ENCODE data around the gene KAT6B. TPM values are rescaled to one million over a fixed set of nuclear protein-coding genes. Genes with fewer than 3 reads are reported as not detected.
A peak's percentile ranks its signal among the peaks of the same experiment; 100 is the strongest.

The KAT6B gene
- total and polyA plus RNA-seq, 2 donors from 2014 or later: 2.9 to 34.2 TPM

DNA sequence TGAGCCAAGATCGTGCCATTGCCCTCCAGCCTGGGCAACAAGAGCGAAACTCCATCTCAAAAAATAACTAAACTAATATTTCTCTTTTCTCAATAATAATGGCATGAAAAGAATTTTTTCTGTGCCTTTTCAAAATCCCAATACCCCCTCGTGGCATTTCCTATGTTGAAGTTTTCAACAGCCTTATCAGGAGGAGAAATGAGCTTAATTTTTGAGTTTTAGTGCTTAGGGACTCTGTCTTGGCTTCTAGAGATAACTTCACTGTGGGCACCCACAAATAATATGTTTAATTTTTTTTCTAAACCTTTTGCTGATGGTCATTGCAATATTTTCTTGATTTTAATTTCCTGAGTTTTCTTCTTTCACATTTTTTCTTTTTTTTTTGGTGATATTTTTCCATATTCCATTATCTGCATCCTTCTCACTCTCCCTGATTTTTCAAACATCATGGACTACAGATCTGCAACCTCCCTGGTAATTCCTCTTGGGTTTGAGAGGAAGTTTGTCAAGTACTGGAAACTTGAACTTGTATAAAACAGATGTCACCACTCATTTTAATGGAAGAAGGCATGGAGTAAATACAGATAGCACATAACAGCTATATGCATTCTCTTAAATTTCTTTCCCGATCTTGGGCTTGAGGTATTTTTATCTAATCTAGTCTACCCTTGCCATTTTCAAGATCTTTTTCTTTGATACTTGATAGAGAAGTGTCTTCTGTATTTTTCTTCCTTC is 84.0 kb downstream of the KAT6B start:
- DNase-seq (peak in 1 of 5 donors; percentile 51), FAIRE-seq (no peak)
- Histone ChIP-seq H3K27me3 (ENCODE audit: control insufficient read depth, insufficient read depth, low read length) (no peaks in the 10 kb centered on the region), H3K4me1 (ENCODE audit: control insufficient read depth in 2 of 3, insufficient read depth in 2 of 3, low read depth in 1 of 3, low read length in 3 of 3) (peaks cover 0 to 3% (median 0%) of the 10 kb centered on the region in 3 donors), H3K27ac (ENCODE audit: low read depth in 2 of 2, low read length in 2 of 2) (no peak overlapping the region), H3K4me3 (ENCODE audit: low read length in 3 of 3) (no peak overlapping the region), H3K9me3 (ENCODE audit: control insufficient read depth in 2 of 3, insufficient read depth in 1 of 3, low read length in 3 of 3) (no peaks in the 10 kb centered on the region), H3K9ac (ENCODE audit: low read length in 3 of 3) (no peak overlapping the region), H3K36me3 (ENCODE audit: control insufficient read depth in 2 of 3, insufficient read depth in 3 of 3, low read length in 3 of 3) (no peaks in the 10 kb centered on the region)
- TF ChIP-seq, protein P1, sequence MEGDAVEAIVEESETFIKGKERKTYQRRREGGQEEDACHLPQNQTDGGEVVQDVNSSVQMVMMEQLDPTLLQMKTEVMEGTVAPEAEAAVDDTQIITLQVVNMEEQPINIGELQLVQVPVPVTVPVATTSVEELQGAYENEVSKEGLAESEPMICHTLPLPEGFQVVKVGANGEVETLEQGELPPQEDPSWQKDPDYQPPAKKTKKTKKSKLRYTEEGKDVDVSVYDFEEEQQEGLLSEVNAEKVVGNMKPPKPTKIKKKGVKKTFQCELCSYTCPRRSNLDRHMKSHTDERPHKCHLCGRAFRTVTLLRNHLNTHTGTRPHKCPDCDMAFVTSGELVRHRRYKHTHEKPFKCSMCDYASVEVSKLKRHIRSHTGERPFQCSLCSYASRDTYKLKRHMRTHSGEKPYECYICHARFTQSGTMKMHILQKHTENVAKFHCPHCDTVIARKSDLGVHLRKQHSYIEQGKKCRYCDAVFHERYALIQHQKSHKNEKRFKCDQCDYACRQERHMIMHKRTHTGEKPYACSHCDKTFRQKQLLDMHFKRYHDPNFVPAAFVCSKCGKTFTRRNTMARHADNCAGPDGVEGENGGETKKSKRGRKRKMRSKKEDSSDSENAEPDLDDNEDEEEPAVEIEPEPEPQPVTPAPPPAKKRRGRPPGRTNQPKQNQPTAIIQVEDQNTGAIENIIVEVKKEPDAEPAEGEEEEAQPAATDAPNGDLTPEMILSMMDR (IDR thresholded peaks at IDR 0.05; ENCODE audit: borderline replicate concordance, extremely low read depth, insufficient read depth): no peak
- intact Hi-C loops (cut with DNase I): no loop called here

- no peak overlapping the region for H3K27ac ChIP-seq (ENCODE audit: low read depth in 2 of 2, low read length in 2 of 2)
Observed at GRCh38 chr10:74910976-74911350, 84.6 kb downstream of the KAT6B start.

GRCh38 chr10:74912182-74912581 is 85.8 kb downstream of the KAT6B start:
- H3K9me3 ChIP-seq (ENCODE audit: control insufficient read depth in 2 of 3, insufficient read depth in 1 of 3, low read length in 3 of 3): no peaks in the 10 kb centered on the region
- H3K4me3 ChIP-seq (ENCODE audit: low read length in 3 of 3): no peak overlapping the region
- TF ChIP-seq, protein P1 (IDR thresholded peaks at IDR 0.05; ENCODE audit: borderline replicate concordance, extremely low read depth, insufficient read depth): no peak
- DNase-seq (no peak), FAIRE-seq (no peak)
- no peaks in the 10 kb centered on the region for H3K27me3 ChIP-seq (ENCODE audit: control insufficient read depth, insufficient read depth, low read length)
- H3K4me1 ChIP-seq (ENCODE audit: control insufficient read depth in 2 of 3, insufficient read depth in 2 of 3, low read depth in 1 of 3, low read length in 3 of 3): no peaks in the 10 kb centered on the region
- H3K9ac ChIP-seq (ENCODE audit: low read length in 3 of 3): no peak overlapping the region
- intact Hi-C loops (cut with DNase I): no loop called here
- no peak overlapping the region for H3K27ac ChIP-seq (ENCODE audit: low read depth in 2 of 2, low read length in 2 of 2)
- H3K36me3 ChIP-seq (ENCODE audit: control insufficient read depth in 2 of 3, insufficient read depth in 3 of 3, low read length in 3 of 3): no peaks in the 10 kb centered on the region

More at GRCh38 chr10:74910976-74911350, 84.6 kb downstream of the KAT6B start:
- Histone ChIP-seq H3K4me3 (ENCODE audit: low read length in 3 of 3) (no peak overlapping the region), H3K4me1 (ENCODE audit: control insufficient read depth in 2 of 3, insufficient read depth in 2 of 3, low read depth in 1 of 3, low read length in 3 of 3) (peaks cover 0 to 3% (median 0%) of the 10 kb centered on the region in 3 donors), H3K27me3 (ENCODE audit: control insufficient read depth, insufficient read depth, low read length) (no peaks in the 10 kb centered on the region), H3K9ac (ENCODE audit: low read length in 3 of 3) (no peak overlapping the region), H3K36me3 (ENCODE audit: control insufficient read depth in 2 of 3, insufficient read depth in 3 of 3, low read length in 3 of 3) (no peaks in the 10 kb centered on the region), H3K9me3 (ENCODE audit: control insufficient read depth in 2 of 3, insufficient read depth in 1 of 3, low read length in 3 of 3) (no peaks in the 10 kb centered on the region)
- FAIRE-seq (no peak), DNase-seq (no peak)
- TF ChIP-seq, protein P1 (IDR thresholded peaks at IDR 0.05; ENCODE audit: borderline replicate concordance, extremely low read depth, insufficient read depth): no peak
- intact Hi-C loops (cut with DNase I): no loop called here
